HepG2 (cell line): ENCODE data around the gene HOMEZ. TPM values are rescaled to one million over a fixed set of nuclear protein-coding genes. Genes with fewer than 3 reads are reported as not detected.
A peak's percentile ranks its signal among the peaks of the same experiment; 100 is the strongest.

Experiments
- ERF ChIP-seq: IDR thresholded peaks from 2 replicates; pipeline ENCODE4 v1.6.1; 2018; ENCODE audit warnings: missing biosample characterization, missing genetic modification reagents
- HNRNPLL ChIP-seq: fragments of 200-400 bp; formaldehyde crosslinking; IDR thresholded peaks from 2 replicates; pipeline ENCODE4 v1.6.1; 2017; ENCODE audit warnings: mild to moderate bottlenecking, low read depth, low read length; ENCODE audit not compliant: poor library complexity, severe bottlenecking
- IRX3 ChIP-seq: sonication (generic); formaldehyde crosslinking; IDR thresholded peaks from 2 replicates; pipeline ENCODE4 v1.8.1; 2023; ENCODE audit warnings: mild to moderate bottlenecking, low read depth, missing genetic modification reagents, borderline replicate concordance
- KLF11 ChIP-seq: IDR thresholded peaks from 2 replicates; pipeline ENCODE4 v1.6.1; 2016; ENCODE audit warnings: missing compliant biosample characterization
- KLF9 ChIP-seq: IDR thresholded peaks from 2 replicates; pipeline ENCODE4 v1.6.1; 2016; ENCODE audit warnings: low read depth
- MLLT10 ChIP-seq: sonication (generic); formaldehyde crosslinking; IDR thresholded peaks from 2 replicates; pipeline ENCODE4 v1.4.0; 2020; ENCODE audit warnings: missing genetic modification reagents
- ONECUT2 ChIP-seq: sonication (generic); formaldehyde crosslinking; IDR thresholded peaks from 2 replicates; pipeline ENCODE4 v1.4.0; 2020; ENCODE audit warnings: missing genetic modification reagents
- PRPF4 ChIP-seq: fragments of 200-400 bp; formaldehyde crosslinking; IDR thresholded peaks from 2 replicates; pipeline ENCODE4 v1.6.1; 2016; ENCODE audit warnings: low read length, low read depth; ENCODE audit not compliant: poor library complexity, severe bottlenecking
- TBX3 ChIP-seq: fragments of 450-650 bp; IDR thresholded peaks from 2 replicates; pipeline ENCODE4 v1.6.1; 2017; ENCODE audit warnings: antibody characterized with exemption, mild to moderate bottlenecking, inconsistent platforms, borderline replicate concordance
- ZBTB7A ChIP-seq: sonication (generic); formaldehyde crosslinking; IDR thresholded peaks from 2 replicates; pipeline ENCODE4 v1.8.0; 2022; ENCODE audit warnings: mild to moderate bottlenecking, missing genetic modification reagents
- ZFP36L1 ChIP-seq: sonication (generic); formaldehyde crosslinking; IDR thresholded peaks from 2 replicates; pipeline ENCODE4 v1.8.0; 2022; ENCODE audit warnings: mild to moderate bottlenecking, missing genetic modification reagents, moderate library complexity
- ZFX ChIP-seq: sonication (generic); formaldehyde crosslinking; IDR thresholded peaks from 2 replicates; pipeline ENCODE4 v1.4.0; 2020; ENCODE audit warnings: mild to moderate bottlenecking, low read depth, missing genetic modification reagents, moderate library complexity
- ZNF563 ChIP-seq: sonication (generic); formaldehyde crosslinking; IDR thresholded peaks from 2 replicates; pipeline ENCODE4 v1.8.0; 2022; ENCODE audit warnings: mild to moderate bottlenecking, moderate library complexity, missing genetic modification reagents
- ZNF598 ChIP-seq: sonication (generic); formaldehyde crosslinking; IDR thresholded peaks from 2 replicates; pipeline ENCODE4 v1.5.1; 2020; ENCODE audit warnings: mild to moderate bottlenecking, missing genetic modification reagents, borderline replicate concordance
- ZNF766 ChIP-seq: sonication (generic); formaldehyde crosslinking; IDR thresholded peaks from 2 replicates; pipeline ENCODE4 v1.5.0; 2020; ENCODE audit warnings: missing genetic modification reagents, borderline replicate concordance
- ZNF772 ChIP-seq: sonication (generic); formaldehyde crosslinking; IDR thresholded peaks from 2 replicates; pipeline ENCODE4 v1.5.0; 2020; ENCODE audit warnings: mild to moderate bottlenecking, missing genetic modification reagents
- ZNF777 ChIP-seq: sonication (generic); formaldehyde crosslinking; IDR thresholded peaks from 2 replicates; pipeline ENCODE4 v1.4.0; 2020; ENCODE audit warnings: missing genetic modification reagents
- polyA plus RNA-seq, 8 experiments: library from polyadenylated mRNA; depleted of rRNA in 3 of 8; stranded (reverse) in 7 of 8; unstranded in 1 of 8; fragments of >200 nt; fragmentation: Illumina TruSeq in 4 of 8; extraction: Trizol in 4 of 8; gene quantifications; 2 replicates each; pipeline versions ENCODE4 v1.2.1 to v1.2.3, GENCODE V29; 2011 to 2016; ENCODE audit warnings: low read depth in 4 of 8, missing spikeins in 1 of 8, mixed read lengths in 1 of 8; ENCODE audit not compliant: insufficient read depth in 1 of 8
- total RNA-seq, 5 experiments: library from RNA; depleted of rRNA; stranded (reverse); fragments of >200 nt; fragmentation: Illumina TruSeq; extraction: Trizol; gene quantifications; 2 replicates each; pipeline ENCODE4 v1.2.3, GENCODE V29; 2016; ENCODE audit warnings: low read depth in 1 of 5
- TF ChIP-seq, protein P1 (sequence below): sonication (generic); formaldehyde crosslinking; IDR thresholded peaks from 2 replicates; pipeline ENCODE4 v1.4.0; 2020; ENCODE audit warnings: missing genetic modification reagents
- TF ChIP-seq, protein P2 (sequence below): sonication (generic); formaldehyde crosslinking; IDR thresholded peaks from 2 replicates; pipeline ENCODE4 v1.8.1; 2023; ENCODE audit warnings: missing genetic modification reagents, mild to moderate bottlenecking, borderline replicate concordance
- TF ChIP-seq, protein P3 (sequence below): sonication (generic); formaldehyde crosslinking; IDR thresholded peaks from 2 replicates; pipeline ENCODE4 v1.8.0; 2022; ENCODE audit warnings: mild to moderate bottlenecking, missing genetic modification reagents
- TF ChIP-seq, protein P4 (sequence below): sonication (generic); formaldehyde crosslinking; IDR thresholded peaks from 2 replicates; pipeline ENCODE4 v1.5.0; 2020; ENCODE audit warnings: mild to moderate bottlenecking, missing genetic modification reagents
- TF ChIP-seq, protein P5 (sequence below): sonication (generic); formaldehyde crosslinking; IDR thresholded peaks from 2 replicates; pipeline ENCODE4 v1.4.0; 2020; ENCODE audit warnings: missing genetic modification reagents, borderline replicate concordance

HOMEZ gene
- total and polyA plus RNA-seq, 2 of the 13 experiments (the other 11 are each of a cell fraction or from before 2014, with no cell fraction given) = 14.5 to 31.8 TPM

DNA sequence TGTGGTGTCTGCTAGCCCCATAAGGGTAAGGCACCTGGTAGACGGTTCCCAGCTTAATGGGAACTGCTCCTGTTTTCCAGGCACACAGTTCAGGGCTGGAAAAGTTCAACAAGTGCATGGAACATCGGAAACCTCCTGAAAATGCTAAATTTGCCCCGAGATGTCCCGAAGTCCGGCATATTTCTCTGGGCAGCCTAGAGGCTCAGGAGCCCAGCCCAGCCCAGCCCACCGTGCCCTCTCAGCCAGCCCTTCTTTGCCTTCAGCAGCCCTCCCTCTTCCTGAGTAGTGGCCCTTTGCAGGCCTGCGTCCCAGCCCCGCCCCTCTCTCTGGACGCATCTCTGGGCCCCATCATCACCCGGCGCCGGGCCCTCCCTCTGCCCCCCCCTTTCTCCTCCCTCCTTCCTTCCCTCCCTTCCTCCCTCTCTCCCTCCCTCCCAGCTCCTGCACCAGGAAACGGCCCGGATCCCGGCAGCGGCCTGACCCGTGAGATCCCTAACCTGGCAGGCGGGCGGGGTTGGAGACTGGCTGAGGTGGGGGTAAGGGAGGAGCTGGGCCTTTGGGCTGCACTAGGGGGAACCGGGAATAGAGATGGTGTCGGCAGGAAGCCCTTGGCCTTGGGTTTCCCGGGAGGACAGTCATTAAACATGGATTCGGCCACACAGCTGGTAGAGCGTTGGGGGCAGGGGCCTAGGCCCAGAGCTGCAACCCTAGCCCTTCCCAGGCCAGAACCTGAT lies 20.6 kb upstream of the HOMEZ start, which contains the start of gene BCL2L2 (continued):
- TF ChIP-seq ZNF766 (CRISPR knock-in tag) (peak; percentile 84; the same call in 1 of the 2 replicates), ONECUT2 (CRISPR knock-in tag) (peak; percentile 29; the same call in 1 of the 2 replicates), TBX3 (peak; percentile 63), MLLT10 (CRISPR knock-in tag) (no peak), ZNF598 (CRISPR knock-in tag) (peak; percentile 99), ZNF772 (peak; percentile 70; the same call in 1 of the 2 replicates), ERF (CRISPR knock-in tag) (peak; percentile 98), IRX3 (peak; percentile 91), ZNF777 (CRISPR knock-in tag) (peak; percentile 78), ZBTB7A (CRISPR knock-in tag) (peak; percentile 88), KLF11 (peak; percentile 94), ZFP36L1 (CRISPR knock-in tag) (peak; percentile 86), ZFX (CRISPR knock-in tag) (peak; percentile 100), HNRNPLL (peak; percentile 85), KLF9 (CRISPR knock-in tag) (peak; percentile 70; the same call in 1 of the 2 replicates), ZNF563 (CRISPR knock-in tag) (peak; percentile 97), PRPF4 (no peak)
- TF ChIP-seq, protein P1, sequence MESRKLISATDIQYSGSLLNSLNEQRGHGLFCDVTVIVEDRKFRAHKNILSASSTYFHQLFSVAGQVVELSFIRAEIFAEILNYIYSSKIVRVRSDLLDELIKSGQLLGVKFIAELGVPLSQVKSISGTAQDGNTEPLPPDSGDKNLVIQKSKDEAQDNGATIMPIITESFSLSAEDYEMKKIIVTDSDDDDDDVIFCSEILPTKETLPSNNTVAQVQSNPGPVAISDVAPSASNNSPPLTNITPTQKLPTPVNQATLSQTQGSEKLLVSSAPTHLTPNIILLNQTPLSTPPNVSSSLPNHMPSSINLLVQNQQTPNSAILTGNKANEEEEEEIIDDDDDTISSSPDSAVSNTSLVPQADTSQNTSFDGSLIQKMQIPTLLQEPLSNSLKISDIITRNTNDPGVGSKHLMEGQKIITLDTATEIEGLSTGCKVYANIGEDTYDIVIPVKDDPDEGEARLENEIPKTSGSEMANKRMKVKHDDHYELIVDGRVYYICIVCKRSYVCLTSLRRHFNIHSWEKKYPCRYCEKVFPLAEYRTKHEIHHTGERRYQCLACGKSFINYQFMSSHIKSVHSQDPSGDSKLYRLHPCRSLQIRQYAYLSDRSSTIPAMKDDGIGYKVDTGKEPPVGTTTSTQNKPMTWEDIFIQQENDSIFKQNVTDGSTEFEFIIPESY (CRISPR knock-in tag) = peak; percentile 40; the same call in 1 of the 2 replicates
- TF ChIP-seq, protein P2, sequence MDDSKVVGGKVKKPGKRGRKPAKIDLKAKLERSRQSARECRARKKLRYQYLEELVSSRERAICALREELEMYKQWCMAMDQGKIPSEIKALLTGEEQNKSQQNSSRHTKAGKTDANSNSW (CRISPR knock-in tag) = peak; percentile 52; the same call in 1 of the 2 replicates
- TF ChIP-seq, protein P3, sequence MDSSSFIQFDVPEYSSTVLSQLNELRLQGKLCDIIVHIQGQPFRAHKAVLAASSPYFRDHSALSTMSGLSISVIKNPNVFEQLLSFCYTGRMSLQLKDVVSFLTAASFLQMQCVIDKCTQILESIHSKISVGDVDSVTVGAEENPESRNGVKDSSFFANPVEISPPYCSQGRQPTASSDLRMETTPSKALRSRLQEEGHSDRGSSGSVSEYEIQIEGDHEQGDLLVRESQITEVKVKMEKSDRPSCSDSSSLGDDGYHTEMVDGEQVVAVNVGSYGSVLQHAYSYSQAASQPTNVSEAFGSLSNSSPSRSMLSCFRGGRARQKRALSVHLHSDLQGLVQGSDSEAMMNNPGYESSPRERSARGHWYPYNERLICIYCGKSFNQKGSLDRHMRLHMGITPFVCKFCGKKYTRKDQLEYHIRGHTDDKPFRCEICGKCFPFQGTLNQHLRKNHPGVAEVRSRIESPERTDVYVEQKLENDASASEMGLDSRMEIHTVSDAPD (CRISPR knock-in tag) = peak; percentile 97
- TF ChIP-seq, protein P4, sequence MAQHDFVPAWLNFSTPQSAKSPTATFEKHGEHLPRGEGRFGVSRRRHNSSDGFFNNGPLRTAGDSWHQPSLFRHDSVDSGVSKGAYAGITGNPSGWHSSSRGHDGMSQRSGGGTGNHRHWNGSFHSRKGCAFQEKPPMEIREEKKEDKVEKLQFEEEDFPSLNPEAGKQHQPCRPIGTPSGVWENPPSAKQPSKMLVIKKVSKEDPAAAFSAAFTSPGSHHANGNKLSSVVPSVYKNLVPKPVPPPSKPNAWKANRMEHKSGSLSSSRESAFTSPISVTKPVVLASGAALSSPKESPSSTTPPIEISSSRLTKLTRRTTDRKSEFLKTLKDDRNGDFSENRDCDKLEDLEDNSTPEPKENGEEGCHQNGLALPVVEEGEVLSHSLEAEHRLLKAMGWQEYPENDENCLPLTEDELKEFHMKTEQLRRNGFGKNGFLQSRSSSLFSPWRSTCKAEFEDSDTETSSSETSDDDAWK (CRISPR knock-in tag) = no peak
- TF ChIP-seq, protein P5, sequence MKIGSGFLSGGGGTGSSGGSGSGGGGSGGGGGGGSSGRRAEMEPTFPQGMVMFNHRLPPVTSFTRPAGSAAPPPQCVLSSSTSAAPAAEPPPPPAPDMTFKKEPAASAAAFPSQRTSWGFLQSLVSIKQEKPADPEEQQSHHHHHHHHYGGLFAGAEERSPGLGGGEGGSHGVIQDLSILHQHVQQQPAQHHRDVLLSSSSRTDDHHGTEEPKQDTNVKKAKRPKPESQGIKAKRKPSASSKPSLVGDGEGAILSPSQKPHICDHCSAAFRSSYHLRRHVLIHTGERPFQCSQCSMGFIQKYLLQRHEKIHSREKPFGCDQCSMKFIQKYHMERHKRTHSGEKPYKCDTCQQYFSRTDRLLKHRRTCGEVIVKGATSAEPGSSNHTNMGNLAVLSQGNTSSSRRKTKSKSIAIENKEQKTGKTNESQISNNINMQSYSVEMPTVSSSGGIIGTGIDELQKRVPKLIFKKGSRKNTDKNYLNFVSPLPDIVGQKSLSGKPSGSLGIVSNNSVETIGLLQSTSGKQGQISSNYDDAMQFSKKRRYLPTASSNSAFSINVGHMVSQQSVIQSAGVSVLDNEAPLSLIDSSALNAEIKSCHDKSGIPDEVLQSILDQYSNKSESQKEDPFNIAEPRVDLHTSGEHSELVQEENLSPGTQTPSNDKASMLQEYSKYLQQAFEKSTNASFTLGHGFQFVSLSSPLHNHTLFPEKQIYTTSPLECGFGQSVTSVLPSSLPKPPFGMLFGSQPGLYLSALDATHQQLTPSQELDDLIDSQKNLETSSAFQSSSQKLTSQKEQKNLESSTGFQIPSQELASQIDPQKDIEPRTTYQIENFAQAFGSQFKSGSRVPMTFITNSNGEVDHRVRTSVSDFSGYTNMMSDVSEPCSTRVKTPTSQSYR (CRISPR knock-in tag) = peak; percentile 77
